Skeletal muscle cell (primary cell): ENCODE results near the gene ANXA4.
A peak's percentile ranks its signal among the peaks of the same experiment; 100 is the strongest.
"Not testable (repeated sequence)": the region's sequence is repeated elsewhere in the genome, so short reads cannot be mapped to it uniquely, and the experiment has no call there.

Experiments used
- DNase-seq: peaks from one replicate; pipeline ENCODE4 v3.0.0-alpha.2; 2010; ENCODE audit warnings: low read depth
- H3K4me3 ChIP-seq: 2 replicates; pipeline ENCODE4 v1.5.1; 2011; ENCODE audit warnings: low read depth, mild to moderate bottlenecking, control low read depth, low read length, moderate library complexity

Gene ANXA4

DNA sequence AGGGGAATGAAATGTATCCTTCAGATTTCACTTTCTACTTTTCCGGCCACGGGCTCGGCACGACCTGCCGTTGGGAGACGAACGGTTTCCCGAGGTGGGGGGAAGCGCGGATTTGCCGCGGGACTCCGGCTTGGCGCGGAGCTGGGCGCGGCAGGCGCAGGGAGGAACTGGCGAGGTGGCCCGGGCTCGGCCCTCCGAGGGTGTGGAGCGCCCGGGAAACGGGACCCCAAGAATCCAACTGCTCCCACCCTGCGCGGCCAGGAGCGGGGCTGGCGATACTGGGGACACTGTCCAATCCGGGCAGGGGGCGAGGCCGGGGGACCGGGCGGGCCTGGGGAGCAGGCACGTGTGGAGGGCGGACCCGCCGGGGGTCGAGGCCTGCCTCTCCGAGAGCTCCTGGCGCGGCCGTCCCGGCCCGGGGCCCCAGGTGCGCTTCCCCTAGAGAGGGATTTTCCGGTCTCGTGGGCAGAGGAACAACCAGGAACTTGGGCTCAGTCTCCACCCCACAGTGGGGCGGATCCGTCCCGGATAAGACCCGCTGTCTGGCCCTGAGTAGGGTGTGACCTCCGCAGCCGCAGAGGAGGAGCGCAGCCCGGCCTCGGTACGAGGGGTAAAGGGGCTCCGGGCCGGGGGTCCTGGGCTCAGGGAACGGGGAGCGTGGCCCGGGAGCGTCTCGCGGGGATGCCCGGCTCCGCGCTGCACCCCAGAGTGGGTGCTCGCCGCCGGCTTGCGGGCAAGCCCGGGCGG is at the start of gene ANXA4:
ANXA4 (plus strand) TSS at position 560 of the 747 bp plus-strand sequence. CDS start 39,432 bp downstream, outside the sequence.
- peak within 1 kb of the TSS; percentile 77 for H3K4me3 ChIP-seq
- no peak for DNase-seq

DNA sequence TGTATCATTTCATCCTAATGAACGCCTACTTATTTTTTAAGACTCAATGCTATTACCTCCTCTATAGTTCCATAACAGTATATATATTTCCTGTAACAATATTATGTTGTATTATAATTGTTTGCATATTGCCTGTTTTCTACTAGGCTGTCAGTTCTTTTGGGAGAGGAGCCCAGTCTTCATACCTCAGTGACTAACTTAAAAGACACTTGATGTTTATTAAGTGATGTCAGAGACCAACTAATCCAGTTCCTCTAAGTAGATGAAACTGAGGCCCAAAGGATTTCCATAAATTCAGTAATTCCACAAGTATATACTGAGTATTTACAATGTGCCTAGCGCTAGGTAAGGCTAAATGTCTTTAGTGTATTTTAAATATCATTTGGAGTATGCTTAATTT is 49.5 kb upstream of the ANXA4 start:
- no peak overlapping the region for H3K4me3 ChIP-seq
- DNase-seq = no peak

DNA sequence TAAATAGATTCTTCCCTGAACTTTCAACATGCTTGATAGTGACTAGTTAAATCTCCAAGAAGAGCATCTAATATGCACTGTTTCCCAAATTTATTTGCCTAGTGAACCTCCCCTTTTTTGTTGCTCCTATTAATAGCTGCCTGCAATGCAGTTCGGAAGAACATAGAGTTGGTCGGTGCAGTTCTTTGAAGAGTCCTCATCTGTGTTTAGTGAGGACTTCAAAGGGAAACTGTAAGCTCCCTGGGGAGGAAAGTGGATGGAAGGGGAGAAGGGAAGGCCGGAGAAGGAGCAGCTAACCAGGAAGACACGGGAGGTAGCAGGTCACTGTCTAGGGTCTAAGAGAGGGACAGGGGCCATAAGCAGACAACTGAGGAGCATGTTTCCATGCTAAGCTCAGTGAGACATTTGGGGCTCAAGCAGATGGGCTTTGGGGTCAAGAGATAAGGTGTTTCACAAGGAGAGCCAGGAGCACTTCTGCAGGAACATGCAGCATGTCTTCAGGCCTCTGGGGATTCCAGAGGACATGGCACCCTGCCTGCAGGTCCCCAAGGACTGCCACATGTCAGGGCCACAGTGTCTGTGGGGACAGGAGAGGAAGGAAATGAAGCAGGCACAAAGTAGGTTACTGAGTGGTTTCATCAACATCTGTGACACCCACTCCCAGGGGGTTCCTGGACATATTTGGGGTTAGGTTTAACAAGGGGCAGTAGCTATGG is 48.7 kb upstream of the ANXA4 start:
- no peak overlapping the region for H3K4me3 ChIP-seq
- no peak for DNase-seq

DNA sequence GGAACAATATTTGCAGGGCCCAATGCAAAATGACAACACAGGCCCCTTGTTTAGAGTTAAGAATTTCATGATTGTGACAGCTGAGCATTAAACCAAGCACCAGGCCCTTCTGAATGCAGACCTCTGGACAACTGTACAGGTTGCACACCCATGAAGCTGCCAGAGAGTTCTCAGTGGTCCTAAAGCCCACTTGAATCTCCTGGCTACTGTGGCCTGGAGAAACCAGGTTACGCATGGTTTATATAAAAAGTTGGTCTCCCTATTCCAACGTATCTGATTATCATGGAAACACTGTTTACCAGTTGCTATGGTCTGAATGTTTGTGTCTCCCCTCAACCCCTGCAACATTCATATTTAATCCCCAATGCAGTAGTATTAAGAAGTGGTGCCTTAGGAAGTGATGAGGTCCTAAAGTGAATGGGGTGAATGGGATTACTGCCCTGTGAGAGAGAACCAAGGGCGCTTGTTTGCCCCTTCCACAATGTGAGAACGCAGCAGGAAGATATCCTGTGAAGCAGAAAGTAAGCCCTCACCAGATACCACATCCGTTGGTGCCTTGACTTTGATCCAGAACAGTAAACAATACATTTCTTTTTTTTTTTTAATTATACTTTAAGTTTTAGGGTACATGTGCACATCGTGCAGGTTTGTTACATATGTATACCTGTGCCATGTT is 48.0 kb upstream of the ANXA4 start:
- DNase-seq = no peak
- H3K4me3 ChIP-seq = no peak overlapping the region

DNA sequence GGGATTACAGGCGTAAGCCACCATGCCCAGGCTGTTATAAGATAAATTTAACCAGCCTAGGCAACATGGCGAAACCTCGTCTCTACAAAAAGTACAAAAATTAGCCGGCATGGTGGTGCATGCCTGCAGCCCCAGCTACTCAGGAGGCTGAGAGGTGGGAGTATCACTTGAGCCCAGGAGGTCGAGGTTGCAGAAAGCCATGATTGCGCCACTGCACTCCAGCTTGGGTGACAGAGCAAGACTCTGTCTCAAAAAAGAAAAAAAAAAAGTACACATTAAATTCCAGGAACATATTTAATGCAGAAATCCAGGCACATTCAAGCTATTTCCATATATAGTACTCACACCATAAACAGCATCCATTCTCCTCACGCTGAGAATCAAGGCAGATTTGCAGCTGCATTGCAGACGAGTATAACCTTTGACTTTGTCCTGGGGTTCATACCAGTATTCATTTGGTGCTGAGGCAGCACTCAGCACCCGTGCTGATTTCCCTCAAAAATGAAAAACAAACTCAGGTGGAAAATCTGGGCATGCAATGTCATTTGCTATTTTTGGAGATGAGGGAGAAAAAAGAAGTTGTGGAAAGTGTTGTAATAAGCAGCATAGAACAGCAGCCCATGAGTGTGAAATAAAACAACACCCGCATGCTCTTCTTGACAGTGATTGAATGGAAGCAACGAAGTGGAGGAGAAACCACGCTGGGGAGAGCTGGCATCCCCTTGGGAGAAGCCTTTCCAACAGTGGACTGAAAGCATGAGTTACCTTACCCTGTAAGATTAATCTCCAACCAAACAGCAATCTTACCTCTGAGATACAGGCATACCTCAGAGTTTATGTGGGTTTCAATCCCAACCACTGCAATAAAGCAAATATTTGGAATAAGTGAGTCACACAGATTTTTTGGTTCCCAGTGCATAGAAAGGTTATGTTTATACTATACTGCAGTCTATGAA is 46.8 kb upstream of the ANXA4 start:
- peak; percentile 66 for DNase-seq
- no peak overlapping the region for H3K4me3 ChIP-seq

DNA sequence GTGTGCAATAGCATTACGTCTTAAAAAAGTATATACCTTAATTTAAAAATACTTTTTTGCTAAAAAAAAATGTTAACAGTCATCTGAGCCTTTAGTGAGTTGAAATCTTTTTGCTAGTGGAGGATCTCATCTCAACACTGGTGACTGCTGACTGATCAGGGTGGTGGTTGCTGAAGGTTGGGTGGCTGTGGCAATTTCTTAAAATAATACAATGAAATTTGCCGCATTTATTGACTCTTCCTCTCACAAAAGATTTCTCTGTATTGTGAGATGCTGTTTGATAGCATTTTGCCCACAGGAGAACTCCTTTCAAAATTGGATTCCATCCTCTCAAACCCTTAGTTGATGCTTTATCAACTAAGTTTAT is 46.1 kb upstream of the ANXA4 start:
- DNase-seq = no peak
- H3K4me3 ChIP-seq = no peak overlapping the region

DNA sequence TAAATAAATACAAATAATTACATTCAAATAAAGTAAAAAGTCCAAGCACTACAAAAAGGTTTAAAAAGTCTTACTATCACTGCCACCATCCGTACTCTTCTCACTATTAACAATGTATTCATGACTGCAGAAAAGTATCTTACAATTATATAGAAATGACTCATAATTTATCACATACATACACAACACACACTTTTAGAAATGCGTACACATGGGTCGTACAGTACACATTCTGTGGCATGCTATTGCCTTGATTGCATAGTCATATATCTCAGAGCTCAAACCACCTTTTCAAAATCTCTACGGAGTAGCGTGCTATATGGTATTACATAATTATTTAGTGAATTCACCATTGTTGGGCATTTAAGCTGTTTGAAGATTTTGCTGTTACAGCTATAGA is 41.6 kb upstream of the ANXA4 start:
- no peak overlapping the region for H3K4me3 ChIP-seq
- no peak for DNase-seq

DNA sequence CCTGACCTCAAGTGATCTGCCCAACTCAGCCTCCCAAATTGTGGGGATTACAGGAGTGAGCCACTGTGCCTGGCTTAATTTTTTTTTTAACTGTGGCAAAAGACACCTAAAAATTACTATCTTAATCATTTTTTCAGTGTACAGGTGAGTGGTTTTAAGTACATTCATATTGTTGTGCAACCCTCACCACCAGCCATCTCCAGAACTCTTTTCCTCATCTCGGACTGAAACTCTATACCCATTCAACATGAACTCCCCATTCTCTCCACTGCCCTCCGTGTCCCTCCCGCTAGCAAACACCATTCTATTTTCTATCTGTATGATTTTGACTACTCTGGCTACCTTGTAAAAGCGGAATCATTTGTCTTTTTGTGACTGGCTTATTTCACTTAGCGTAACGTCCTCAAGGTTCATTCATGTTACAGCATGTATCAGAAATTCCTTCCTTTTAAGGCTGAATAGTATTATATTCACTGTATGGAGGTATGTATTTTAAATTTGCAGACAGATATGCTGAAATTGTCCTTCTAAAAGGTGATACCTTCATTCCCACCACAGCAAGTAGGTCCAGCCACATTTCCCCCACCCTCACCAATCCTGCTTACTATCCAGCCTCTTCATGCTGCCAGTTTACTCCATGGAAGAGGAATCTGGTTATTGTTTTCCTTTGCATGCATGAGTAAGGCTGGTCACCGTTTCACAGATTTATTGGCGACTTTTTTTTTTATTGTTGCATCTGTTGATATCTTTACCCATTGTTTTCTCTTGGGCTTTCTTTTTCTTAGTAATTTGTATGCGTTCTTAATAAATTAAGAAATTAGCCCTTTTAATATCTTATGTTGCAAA is 40.6 kb upstream of the ANXA4 start:
- no peak overlapping the region for H3K4me3 ChIP-seq
- no peak for DNase-seq

DNA sequence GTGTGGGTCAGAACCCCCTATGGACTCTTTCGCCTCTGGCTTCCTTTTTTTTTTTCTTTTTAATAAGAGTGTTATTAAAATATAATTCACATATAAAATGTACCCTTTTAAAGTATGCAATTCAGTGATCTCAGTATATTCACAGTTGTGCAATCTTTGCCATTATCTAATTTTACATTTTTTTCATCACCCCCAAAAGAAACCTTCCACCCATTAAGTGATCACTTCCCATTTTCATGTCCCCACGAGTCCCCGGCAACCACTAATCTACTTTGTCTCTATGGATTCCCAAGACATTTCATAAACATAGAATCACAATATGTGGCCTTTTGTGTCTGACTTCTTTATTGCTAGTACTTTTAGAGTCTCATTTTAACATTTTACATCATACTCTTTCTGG is 38.7 kb upstream of the ANXA4 start:
- DNase-seq = no peak
- no peak overlapping the region for H3K4me3 ChIP-seq

DNA sequence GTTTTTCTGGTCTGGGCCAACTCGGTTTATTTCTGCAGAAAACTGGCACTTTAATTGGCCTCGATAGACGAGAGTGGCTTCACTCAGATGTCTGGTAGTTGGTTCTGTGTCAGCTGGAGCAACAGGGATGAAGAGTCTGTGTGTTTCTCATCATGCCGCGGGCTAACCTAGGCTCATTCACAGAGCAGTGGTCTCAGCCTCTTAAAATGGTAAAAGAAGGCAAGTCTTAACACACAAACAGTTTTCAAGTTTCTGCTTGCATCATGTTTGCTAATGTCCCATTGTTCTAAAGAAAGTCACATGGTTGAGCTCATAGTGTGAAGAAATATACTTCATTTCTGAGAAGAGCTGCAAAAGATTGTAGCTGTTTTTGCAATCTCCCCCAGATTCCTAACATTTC is 37.5 kb upstream of the ANXA4 start:
- no peak for DNase-seq
- no peak overlapping the region for H3K4me3 ChIP-seq

DNA sequence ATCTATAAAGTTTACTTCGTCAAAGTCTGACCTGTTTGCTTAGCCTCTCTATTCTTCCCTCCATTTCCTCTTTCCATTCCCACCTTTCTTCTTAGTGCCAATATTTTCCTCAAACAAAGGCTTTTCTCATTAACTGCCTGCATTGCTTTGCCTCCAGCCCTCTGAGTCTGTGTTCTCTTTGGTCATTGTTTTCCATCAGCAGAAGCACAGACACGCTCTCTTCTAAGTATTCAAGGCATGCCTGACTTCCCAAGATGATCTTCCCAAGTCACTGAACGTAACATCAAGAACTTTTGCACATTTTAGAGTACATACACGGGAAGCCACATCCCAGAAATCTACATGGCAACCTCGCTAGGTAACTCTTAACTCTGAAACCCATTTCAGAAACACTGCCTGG is 32.6 kb upstream of the ANXA4 start:
- no peak for DNase-seq

DNA sequence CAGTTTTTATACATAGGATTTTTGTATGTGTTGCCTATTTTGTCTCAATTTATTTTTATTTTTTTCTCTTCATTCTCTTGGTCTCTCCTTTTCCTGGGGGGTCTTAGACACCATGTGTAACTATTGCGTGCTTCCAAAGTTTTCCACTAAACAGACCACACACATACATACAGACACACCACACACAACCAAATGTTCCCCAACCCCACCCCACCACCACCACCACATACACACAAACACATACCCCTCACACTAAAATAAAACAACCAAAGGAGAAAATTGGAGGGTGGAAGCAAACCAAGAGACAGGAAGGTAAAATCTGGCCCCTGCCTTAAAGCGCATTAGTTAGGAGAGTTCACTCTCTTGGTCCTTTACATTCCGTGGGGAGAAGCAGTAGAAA is 30.0 kb upstream of the ANXA4 start:
- no peak overlapping the region for H3K4me3 ChIP-seq
- DNase-seq = no peak

More for the DNA sequence above, 32.6 kb upstream of the ANXA4 start:
- no peak overlapping the region for H3K4me3 ChIP-seq

DNA sequence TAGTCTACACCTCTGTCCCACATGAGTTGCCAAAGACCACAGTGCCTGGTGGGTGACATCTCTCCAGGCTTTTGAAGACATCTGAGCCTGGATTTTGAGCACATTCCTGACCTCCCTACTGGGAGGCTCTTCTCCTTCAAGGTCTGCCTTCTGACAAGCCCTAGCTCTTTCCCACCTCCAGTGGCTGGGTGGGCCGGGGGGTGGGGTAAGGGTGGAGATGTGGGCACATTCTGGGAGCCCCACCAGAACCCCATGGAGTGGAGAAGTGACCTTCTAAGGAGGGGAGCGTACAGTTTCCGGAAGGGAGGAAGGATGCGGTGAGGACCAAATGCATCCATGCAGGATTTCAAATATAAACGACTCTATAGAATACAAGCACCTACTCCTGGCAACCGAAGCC is 27.9 kb upstream of the ANXA4 start:
- no peak overlapping the region for H3K4me3 ChIP-seq
- no peak for DNase-seq

DNA sequence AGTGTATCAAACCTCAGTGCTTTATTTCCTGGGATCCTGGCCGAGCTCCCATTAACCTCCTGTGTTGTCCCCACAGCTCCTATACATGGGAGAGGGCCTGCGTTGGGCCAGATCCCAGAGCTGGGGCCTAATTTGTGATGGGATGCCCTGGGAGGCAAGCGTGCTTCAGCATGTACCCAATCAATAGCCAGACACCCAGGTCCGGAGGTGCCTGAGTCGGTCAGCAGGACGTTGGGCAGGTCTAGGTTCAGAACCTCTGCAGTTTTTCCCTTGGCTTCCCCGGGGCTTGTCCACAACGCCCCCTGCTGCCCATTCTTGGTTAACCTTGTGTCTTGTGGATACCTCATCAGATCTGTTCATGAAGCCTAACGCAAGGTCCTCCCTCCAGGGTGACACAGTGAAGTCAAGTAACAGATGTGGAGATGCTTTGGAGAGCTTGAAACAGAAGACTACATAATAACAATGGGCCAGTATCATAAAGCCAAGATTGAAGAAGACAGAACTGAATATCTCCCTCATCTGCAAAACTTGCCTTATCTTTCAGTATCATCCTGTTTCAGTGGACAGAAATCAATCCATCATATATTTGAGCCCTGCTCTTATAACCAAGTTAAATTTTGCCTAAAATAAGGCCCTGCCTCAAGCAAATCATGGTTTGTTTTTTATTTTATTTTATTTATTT is 27.3 kb upstream of the ANXA4 start:
- peak; percentile 25 for DNase-seq
- H3K4me3 ChIP-seq = not testable (repeated sequence)

DNA sequence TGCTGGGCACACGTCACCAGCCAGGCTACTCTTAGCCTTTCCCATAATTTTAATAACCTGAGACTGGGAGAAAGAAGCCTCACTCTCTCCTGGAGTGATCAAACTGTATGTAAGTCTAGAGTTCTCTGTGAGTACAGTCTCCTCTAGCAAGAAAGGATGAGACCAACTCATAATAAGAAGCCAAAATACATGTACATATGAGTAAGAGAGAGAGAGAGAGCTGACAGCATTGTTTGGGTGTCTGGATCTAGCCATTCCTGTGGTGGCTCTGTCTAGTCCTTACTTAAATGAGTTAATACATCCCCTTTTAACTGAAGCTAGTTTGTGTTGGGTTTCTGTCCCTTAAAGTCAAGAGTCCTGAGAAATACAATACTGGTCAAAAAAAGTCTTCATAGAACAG is 26.0 kb upstream of the ANXA4 start:
- no peak for DNase-seq
- no peak overlapping the region for H3K4me3 ChIP-seq

DNA sequence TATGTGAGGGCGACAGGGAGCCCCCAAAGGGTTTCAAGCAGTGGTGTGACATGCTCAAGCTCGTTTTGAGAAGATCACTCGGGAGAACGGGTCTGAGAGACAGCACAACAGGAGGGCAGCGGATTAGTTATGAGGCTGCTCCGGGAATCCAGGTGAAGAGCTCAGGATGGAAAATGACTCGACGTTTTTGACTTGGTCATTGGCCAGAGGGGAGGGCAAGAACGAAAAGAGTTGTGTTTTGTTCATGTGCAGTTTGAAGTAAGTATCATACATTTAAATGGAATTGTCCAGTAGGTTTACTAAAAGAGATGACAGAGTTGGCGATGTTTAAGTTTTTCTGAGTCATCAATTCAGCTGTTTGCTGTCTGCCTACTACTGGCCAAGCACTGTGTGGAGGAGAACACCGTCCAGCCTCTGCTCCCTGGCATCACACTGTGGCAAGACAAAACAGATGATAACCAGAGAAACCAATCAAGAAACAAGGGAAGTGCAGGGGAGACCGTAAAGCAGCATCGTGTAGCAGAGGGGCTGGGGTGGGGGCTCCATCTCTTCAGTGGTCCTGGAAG is 25.3 kb upstream of the ANXA4 start:
- DNase-seq = no peak
- no peak overlapping the region for H3K4me3 ChIP-seq

DNA sequence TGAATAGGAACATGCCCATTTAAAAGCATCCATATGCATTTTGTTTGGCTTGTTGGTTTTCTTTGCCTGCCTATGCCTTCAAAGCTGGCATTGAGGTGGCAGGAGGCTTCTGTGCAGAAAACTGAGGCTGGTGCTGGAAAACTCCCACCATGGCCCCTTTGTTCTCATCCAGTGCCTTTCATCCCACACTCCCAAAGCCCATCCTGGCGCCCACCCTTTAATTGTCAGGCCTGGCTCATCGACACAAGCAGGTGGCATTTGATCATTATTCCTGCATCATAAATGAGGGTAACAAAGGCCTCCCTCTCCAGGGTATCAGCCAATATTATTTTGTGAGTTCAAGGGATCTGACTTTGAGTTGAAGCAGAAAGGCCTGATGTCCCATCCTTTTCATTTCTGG is 24.7 kb upstream of the ANXA4 start:
- DNase-seq = no peak

DNA sequence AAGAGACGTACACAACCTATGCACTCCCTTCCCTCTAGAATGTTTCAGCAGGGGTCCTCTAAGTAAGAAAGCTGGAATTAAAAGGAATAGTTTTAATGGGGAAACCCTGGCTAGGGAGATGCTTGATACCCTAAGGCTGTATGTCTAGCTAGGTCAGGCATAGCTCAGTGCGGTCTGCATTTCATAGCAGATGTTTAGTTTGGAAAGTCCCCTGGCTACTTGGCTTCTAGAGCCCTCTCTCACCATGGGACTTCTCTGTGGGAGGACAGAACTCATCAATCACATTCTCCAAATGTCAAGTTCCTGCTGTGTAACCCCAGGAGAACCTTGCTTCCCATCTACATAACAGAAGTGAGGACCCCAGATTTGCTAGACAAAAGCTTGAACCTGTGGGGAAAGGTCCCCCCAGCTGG is 24.1 kb upstream of the ANXA4 start:
- no peak overlapping the region for H3K4me3 ChIP-seq
- DNase-seq = no peak

More for the DNA sequence above, 24.7 kb upstream of the ANXA4 start:
- no peak overlapping the region for H3K4me3 ChIP-seq
